Astrocyte (in vitro differentiated cells and primary cell): Measurements from ENCODE around the gene VPS13D. TPM values are rescaled to one million over a fixed set of nuclear protein-coding genes. Genes with fewer than 3 reads are reported as not detected.

ENCODE experiments used
- DNase-seq: peaks from one replicate; pipeline ENCODE4 v3.0.0-alpha.2; 2010; ENCODE audit warnings: low read depth
- FAIRE-seq: peaks from 2 replicates; lab custom pipeline; 2011; peaks lifted over from hg19 to GRCh38; lab: Jason Lieb, UNC
- H2AFZ ChIP-seq: 2 replicates; pipeline ENCODE4 v1.6.0; 2012; ENCODE audit warnings: low read depth, low read length, inconsistent platforms
- H3K27ac ChIP-seq: 2 replicates; pipeline ENCODE4 v1.5.1; 2011; ENCODE audit warnings: low read depth, low read length, inconsistent platforms
- H3K27me3 ChIP-seq: 2 replicates; pipeline ENCODE4 v1.6.0; 2011; ENCODE audit warnings: low read length, inconsistent platforms; ENCODE audit not compliant: insufficient read depth
- H3K36me3 ChIP-seq: 2 replicates; pipeline ENCODE4 v1.5.1; 2011; ENCODE audit warnings: low read length, inconsistent platforms; ENCODE audit not compliant: insufficient read depth
- H3K4me1 ChIP-seq: 2 replicates; pipeline ENCODE4 v1.5.1; 2011; ENCODE audit warnings: low read length, inconsistent platforms; ENCODE audit not compliant: insufficient read depth
- H3K4me2 ChIP-seq: 2 replicates; pipeline ENCODE4 v1.6.0; 2012; ENCODE audit warnings: low read length, inconsistent platforms
- H3K4me3 ChIP-seq: 2 replicates; pipeline ENCODE4 v1.5.1; 2011; ENCODE audit warnings: low read depth, mild to moderate bottlenecking, low read length, inconsistent platforms; ENCODE audit not compliant: insufficient read depth
- H3K79me2 ChIP-seq: 2 replicates; pipeline ENCODE4 v1.6.0; 2012; ENCODE audit warnings: mild to moderate bottlenecking, low read length, inconsistent platforms; ENCODE audit not compliant: insufficient read depth
- H3K9ac ChIP-seq: 2 replicates; pipeline ENCODE4 v1.6.0; 2012; ENCODE audit warnings: mild to moderate bottlenecking, low read length, inconsistent platforms
- H3K9me3 ChIP-seq: 2 replicates; pipeline ENCODE4 v1.5.1; 2012; ENCODE audit warnings: low read depth, mild to moderate bottlenecking, low read length, inconsistent platforms; ENCODE audit not compliant: insufficient read depth
- H4K20me1 ChIP-seq: 2 replicates; pipeline ENCODE4 v1.6.0; 2012; ENCODE audit warnings: low read length, inconsistent platforms; ENCODE audit not compliant: insufficient read depth
- H3K27ac Mint-ChIP-seq: one replicate; pipeline ENCODE4 v1.8.0; 2021; ENCODE audit warnings: mild to moderate bottlenecking, mixed read lengths; ENCODE audit not compliant: unreplicated experiment
- H3K27me3 Mint-ChIP-seq: one replicate; pipeline ENCODE4 v1.8.0; 2021; ENCODE audit warnings: low read depth, mixed read lengths; ENCODE audit not compliant: unreplicated experiment
- H3K36me3 Mint-ChIP-seq: one replicate; pipeline ENCODE4 v1.8.0; 2021; ENCODE audit warnings: low read depth, mixed read lengths; ENCODE audit not compliant: unreplicated experiment
- H3K4me1 Mint-ChIP-seq: one replicate; pipeline ENCODE4 v1.8.0; 2021; ENCODE audit warnings: low read depth, mixed read lengths; ENCODE audit not compliant: unreplicated experiment
- H3K4me3 Mint-ChIP-seq: one replicate; pipeline ENCODE4 v1.8.0; 2021; ENCODE audit warnings: mild to moderate bottlenecking, moderate library complexity, mixed read lengths; ENCODE audit not compliant: unreplicated experiment
- H3K9me3 Mint-ChIP-seq: one replicate; pipeline ENCODE4 v1.8.0; 2021; ENCODE audit warnings: mild to moderate bottlenecking, mixed read lengths; ENCODE audit not compliant: unreplicated experiment
- EZH2 ChIP-seq: IDR thresholded peaks from 2 replicates; pipeline ENCODE4 v1.6.1; 2012; ENCODE audit warnings: mild to moderate bottlenecking, low read length, inconsistent platforms; ENCODE audit not compliant: insufficient read depth
- total RNA-seq: library from RNA; stranded (reverse); gene quantifications from 2 replicates; pipeline ENCODE4 v1.2.1, GENCODE V29; 2021
- TF ChIP-seq, protein P1 (sequence below): IDR thresholded peaks from 2 replicates; pipeline ENCODE4 v1.5.1; 2011; ENCODE audit warnings: low read depth, mild to moderate bottlenecking, inconsistent platforms, low read length, moderate library complexity; ENCODE audit not compliant: insufficient read depth

VPS13D gene
- total RNA-seq, 1 donor from 2014 or later: 25.9 TPM

DNA sequence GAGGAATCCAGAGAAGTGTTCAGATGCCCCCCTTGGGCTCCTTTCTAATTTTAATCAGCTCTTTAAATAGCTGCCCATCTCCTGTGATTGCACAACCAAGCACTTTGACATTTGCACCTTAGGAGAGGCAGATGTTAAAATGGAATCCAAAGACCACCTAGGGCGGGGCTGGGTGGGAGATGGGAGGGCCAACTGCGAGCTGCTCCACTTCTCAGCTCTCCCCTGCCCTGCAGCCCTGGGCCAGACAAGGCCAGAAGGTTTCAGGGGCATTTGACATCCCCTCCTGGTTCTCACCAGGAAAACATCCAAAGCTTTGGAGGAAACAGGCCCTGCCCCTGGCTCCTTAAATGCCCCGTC is 281.3 kb downstream of the VPS13D start:
- Mint-ChIP-seq H3K27ac (no peak overlapping the region), H3K36me3 (peaks cover 18% of the 10 kb centered on the region), H3K4me3 (no peak overlapping the region), H3K4me1 (no peaks in the 10 kb centered on the region), H3K9me3 (no peaks in the 10 kb centered on the region), H3K27me3 (no peaks in the 10 kb centered on the region)
- Histone ChIP-seq H3K79me2 (no peaks in the 10 kb centered on the region), H3K27ac (no peak overlapping the region), H4K20me1 (no peaks in the 10 kb centered on the region), H3K27me3 (no peaks in the 10 kb centered on the region), H3K4me2 (no peak overlapping the region), H2AFZ (no peak overlapping the region), H3K4me1 (no peaks in the 10 kb centered on the region), H3K4me3 (no peak overlapping the region), H3K9ac (no peak overlapping the region), H3K36me3 (no peaks in the 10 kb centered on the region), H3K9me3 (no peaks in the 10 kb centered on the region)
- TF ChIP-seq EZH2: no peak
- no peak for FAIRE-seq
- DNase-seq: no peak

DNA sequence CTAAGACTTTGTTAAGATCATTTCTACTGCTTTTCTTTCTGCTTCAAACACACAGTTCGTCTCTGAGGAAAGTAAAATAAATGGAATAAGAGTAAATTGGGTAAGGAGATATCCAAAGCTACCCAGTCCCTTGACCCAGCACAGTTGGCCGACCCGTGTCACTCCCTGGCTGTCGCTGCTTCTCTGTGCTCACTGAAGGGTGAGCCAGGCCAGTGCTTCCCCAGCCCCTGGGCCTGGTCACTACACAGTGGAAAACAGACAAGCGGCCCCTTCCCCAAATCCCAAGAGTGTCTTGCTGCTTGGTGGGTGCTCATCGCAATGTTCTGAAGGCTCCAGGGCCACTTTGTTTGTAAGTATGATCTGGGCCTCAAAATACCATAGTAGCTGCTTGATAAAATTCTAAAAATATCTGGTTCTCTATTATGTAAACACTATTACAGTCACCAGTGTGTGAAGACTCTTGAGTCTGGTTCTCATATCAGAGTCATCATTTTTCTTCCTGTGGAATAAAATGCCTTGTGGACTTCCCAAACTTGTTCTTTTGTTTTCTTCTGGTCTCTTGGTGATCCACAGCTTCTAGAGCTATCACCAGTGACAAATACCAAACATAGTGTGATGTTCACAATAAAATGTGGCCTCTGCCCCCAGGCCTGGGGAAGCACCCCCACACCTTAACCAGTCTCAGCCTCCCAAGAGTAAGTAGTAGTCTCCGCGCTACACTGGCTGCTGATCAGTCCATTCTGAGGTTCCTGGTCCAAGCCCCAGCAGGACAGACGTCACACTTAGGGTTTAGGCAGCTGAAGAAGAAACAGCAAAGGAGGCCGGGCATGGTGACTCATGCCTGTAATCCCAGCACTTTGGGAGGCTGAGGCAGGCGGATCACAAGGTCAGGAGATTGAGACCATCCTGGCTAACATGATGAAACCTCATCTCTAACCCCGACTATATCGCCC is 282.0 kb downstream of the VPS13D start:
- peak; percentile 42 for DNase-seq
- H3K27ac Mint-ChIP-seq: no peak overlapping the region

DNA sequence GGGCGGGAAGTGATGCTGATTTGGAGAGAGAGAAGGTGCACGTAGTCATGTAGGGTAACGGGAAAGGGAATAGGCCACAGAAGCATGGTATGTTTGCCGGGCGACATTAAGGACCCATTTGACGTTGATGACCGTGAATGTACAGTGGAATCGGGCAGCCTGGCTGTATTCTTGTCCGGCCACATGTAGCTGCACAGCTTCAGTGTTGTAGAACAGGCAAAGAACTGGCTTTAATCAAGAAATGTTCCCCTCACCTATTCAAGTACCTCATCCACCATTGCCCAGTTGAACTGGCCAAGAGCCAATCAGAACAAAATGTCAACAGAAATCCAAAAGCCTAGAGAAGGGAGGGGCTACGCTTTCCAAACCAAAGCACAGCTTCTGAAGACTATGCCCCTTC is 283.4 kb downstream of the VPS13D start:
- H3K4me3 ChIP-seq: no peak overlapping the region
- Mint-ChIP-seq H3K27ac (no peak overlapping the region), H3K9me3 (no peaks in the 10 kb centered on the region), H3K27me3 (no peaks in the 10 kb centered on the region), H3K36me3 (peaks cover 10% of the 10 kb centered on the region), H3K4me1 (no peaks in the 10 kb centered on the region), H3K4me3 (no peak overlapping the region)
- no peak overlapping the region for H3K27ac ChIP-seq
- FAIRE-seq (no peak), DNase-seq (no peak)
- H2AFZ ChIP-seq: no peak overlapping the region
- no peaks in the 10 kb centered on the region for H3K9me3 ChIP-seq
- H3K27me3 ChIP-seq: no peaks in the 10 kb centered on the region
- TF ChIP-seq EZH2: no peak
- TF ChIP-seq, protein P1, sequence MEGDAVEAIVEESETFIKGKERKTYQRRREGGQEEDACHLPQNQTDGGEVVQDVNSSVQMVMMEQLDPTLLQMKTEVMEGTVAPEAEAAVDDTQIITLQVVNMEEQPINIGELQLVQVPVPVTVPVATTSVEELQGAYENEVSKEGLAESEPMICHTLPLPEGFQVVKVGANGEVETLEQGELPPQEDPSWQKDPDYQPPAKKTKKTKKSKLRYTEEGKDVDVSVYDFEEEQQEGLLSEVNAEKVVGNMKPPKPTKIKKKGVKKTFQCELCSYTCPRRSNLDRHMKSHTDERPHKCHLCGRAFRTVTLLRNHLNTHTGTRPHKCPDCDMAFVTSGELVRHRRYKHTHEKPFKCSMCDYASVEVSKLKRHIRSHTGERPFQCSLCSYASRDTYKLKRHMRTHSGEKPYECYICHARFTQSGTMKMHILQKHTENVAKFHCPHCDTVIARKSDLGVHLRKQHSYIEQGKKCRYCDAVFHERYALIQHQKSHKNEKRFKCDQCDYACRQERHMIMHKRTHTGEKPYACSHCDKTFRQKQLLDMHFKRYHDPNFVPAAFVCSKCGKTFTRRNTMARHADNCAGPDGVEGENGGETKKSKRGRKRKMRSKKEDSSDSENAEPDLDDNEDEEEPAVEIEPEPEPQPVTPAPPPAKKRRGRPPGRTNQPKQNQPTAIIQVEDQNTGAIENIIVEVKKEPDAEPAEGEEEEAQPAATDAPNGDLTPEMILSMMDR: no peak
- no peaks in the 10 kb centered on the region for H3K4me1 ChIP-seq
- no peak overlapping the region for H3K4me2 ChIP-seq
- H3K79me2 ChIP-seq: no peaks in the 10 kb centered on the region
- H3K36me3 ChIP-seq: no peaks in the 10 kb centered on the region
- no peak overlapping the region for H3K9ac ChIP-seq
- H4K20me1 ChIP-seq: no peaks in the 10 kb centered on the region

More for the DNA sequence above, 282.0 kb downstream of the VPS13D start:
- no peaks in the 10 kb centered on the region for H3K27me3 Mint-ChIP-seq
- H3K79me2 ChIP-seq: no peaks in the 10 kb centered on the region
- no peak overlapping the region for H3K27ac ChIP-seq
- no peak for TF ChIP-seq EZH2
- TF ChIP-seq, protein P1: no peak
- H3K36me3 Mint-ChIP-seq: peaks cover 16% of the 10 kb centered on the region
- H3K4me1 Mint-ChIP-seq: no peaks in the 10 kb centered on the region
- no peak overlapping the region for H3K4me3 Mint-ChIP-seq
- FAIRE-seq: no peak
- H3K9me3 Mint-ChIP-seq: no peaks in the 10 kb centered on the region
- no peak overlapping the region for H3K4me3 ChIP-seq
- H3K36me3 ChIP-seq: no peaks in the 10 kb centered on the region
- H2AFZ ChIP-seq: no peak overlapping the region
- H3K27me3 ChIP-seq: no peaks in the 10 kb centered on the region
- no peaks in the 10 kb centered on the region for H4K20me1 ChIP-seq
- H3K9ac ChIP-seq: no peak overlapping the region
- H3K4me1 ChIP-seq: no peaks in the 10 kb centered on the region
- H3K4me2 ChIP-seq: no peak overlapping the region
- no peaks in the 10 kb centered on the region for H3K9me3 ChIP-seq
